Measurements from ENCODE around the gene BRIP1. TPM values are rescaled to one million over a fixed set of nuclear protein-coding genes. Genes with fewer than 3 reads are reported as not detected.

Gene BRIP1
- total and polyA plus RNA-seq, 2 donors (not counting 3 experiments of a cell fraction or from before 2014, with no cell fraction given) = 1.8 to 12.1 TPM

DNA sequence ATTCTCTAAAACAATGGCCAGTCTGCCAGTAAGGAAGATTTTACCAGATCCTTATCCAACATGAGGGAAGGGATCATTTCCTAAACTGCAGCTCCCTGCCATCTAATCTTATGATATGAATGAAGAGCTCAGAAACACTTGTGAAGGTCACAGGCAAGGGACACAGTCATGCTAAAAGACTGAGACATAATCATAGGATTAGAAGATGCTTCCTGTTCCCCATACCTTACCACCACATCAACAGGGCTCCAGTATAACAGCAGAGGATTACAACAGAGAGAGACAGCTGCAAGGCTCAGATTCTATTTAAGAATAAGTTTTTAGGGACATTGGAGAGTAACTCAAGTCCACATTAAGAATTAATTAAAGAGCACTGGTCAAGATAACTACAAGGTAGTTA lies 93.3 kb downstream of the BRIP1 start:
- H3K9ac ChIP-seq (replicated peaks; ENCODE audit: extremely low read depth, insufficient read depth, low read length) = no peak overlapping the region
- ChIA-PET POLR2A (no interaction called here), CTCF (no interaction called here)
- dilution Hi-C loops (cut with MboI; ENCODE audit: extremely low pct_ligation_motif_present, low sequenced_read_pairs) = no loop called here
- H3K27me3 ChIP-seq (ENCODE audit: control insufficient read depth in 2 of 2, insufficient read depth in 2 of 2, low read length in 2 of 2) = no peaks in the 10 kb centered on the region
- no peak for TF ChIP-seq MYC (IDR thresholded peaks at IDR 0.05; ENCODE audit: low read depth, low read length)
- TF ChIP-seq POLR2AphosphoS5 (IDR thresholded peaks at IDR 0.05; ENCODE audit: insufficient read depth, low read depth, low read length) = no peak
- no peak for TF ChIP-seq POLR2A (IDR thresholded peaks at IDR 0.05; ENCODE audit: low read depth, low read length)
- TF ChIP-seq EZH2 (IDR thresholded peaks at IDR 0.05; ENCODE audit: borderline replicate concordance, low read depth, low read length, severe bottlenecking) = no peak
- TF ChIP-seq JUN (IDR thresholded peaks at IDR 0.05; ENCODE audit: borderline replicate concordance, insufficient read depth, insufficient read length, low read depth) = no peak
- TF ChIP-seq, protein P1, sequence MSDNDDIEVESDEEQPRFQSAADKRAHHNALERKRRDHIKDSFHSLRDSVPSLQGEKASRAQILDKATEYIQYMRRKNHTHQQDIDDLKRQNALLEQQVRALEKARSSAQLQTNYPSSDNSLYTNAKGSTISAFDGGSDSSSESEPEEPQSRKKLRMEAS (IDR thresholded peaks at IDR 0.05; ENCODE audit: insufficient read depth, insufficient read length) = no peak
- TF ChIP-seq, protein P2, sequence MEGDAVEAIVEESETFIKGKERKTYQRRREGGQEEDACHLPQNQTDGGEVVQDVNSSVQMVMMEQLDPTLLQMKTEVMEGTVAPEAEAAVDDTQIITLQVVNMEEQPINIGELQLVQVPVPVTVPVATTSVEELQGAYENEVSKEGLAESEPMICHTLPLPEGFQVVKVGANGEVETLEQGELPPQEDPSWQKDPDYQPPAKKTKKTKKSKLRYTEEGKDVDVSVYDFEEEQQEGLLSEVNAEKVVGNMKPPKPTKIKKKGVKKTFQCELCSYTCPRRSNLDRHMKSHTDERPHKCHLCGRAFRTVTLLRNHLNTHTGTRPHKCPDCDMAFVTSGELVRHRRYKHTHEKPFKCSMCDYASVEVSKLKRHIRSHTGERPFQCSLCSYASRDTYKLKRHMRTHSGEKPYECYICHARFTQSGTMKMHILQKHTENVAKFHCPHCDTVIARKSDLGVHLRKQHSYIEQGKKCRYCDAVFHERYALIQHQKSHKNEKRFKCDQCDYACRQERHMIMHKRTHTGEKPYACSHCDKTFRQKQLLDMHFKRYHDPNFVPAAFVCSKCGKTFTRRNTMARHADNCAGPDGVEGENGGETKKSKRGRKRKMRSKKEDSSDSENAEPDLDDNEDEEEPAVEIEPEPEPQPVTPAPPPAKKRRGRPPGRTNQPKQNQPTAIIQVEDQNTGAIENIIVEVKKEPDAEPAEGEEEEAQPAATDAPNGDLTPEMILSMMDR (IDR thresholded peaks at IDR 0.05; ENCODE audit: extremely low read depth in 1 of 2, insufficient read depth in 1 of 2, low read depth in 1 of 2, low read length in 2 of 2) = no peak
- TF ChIP-seq FOS (IDR thresholded peaks at IDR 0.05; ENCODE audit: borderline replicate concordance, insufficient read depth, low read length) = no peak
- TF ChIP-seq GATA2 (IDR thresholded peaks at IDR 0.05; ENCODE audit: insufficient read depth, insufficient read length, low read depth, low read length) = no peak
- H3K4me2 ChIP-seq (ENCODE audit: insufficient read depth, low read length) = no peak overlapping the region
- no peaks in the 10 kb centered on the region for H3K4me1 ChIP-seq (ENCODE audit: control insufficient read depth, extremely low read depth, insufficient read depth, low read length)
- H3K9me3 ChIP-seq (replicated peaks; ENCODE audit: control insufficient read depth, insufficient read depth, low read length) = no peaks in the 10 kb centered on the region
- BruUV-seq (replicated peaks) = no TSS peak
- peak; percentile 2 for DNase-seq (ENCODE audit: low read depth, low spot score)
- intact Hi-C loops (cut with micrococcal nuclease) = no loop called here
- no peaks in the 10 kb centered on the region for H3K36me3 ChIP-seq (ENCODE audit: control insufficient read depth in 2 of 2, extremely low read depth in 1 of 2, insufficient read depth in 2 of 2, low read length in 2 of 2)
- H4K20me1 ChIP-seq (replicated peaks; ENCODE audit: control insufficient read depth, extremely low read depth, insufficient read depth, low read length) = no peaks in the 10 kb centered on the region
- H2AFZ ChIP-seq (ENCODE audit: low read depth, low read length) = no peak overlapping the region
- FAIRE-seq = no peak
- H3K9me1 ChIP-seq (replicated peaks; ENCODE audit: control insufficient read depth, extremely low read depth, insufficient read depth, low read length) = no peaks in the 10 kb centered on the region
- no peak overlapping the region for H3K4me3 ChIP-seq (replicated peaks in 1 of 3; ENCODE audit: insufficient read depth in 1 of 3, low read depth in 1 of 3, low read length in 3 of 3)
- H3K27ac ChIP-seq (ENCODE audit: insufficient read depth, low read depth, low read length) = no peak overlapping the region
- no peaks in the 10 kb centered on the region for H3K79me2 ChIP-seq (ENCODE audit: control insufficient read depth, insufficient read depth, low read length)
